AG04450 (cell line): ENCODE measurements around the gene BIRC6. TPM values are rescaled to one million over a fixed set of nuclear protein-coding genes. Genes with fewer than 3 reads are reported as not detected.

Experiments
- CTCF ChIA-PET: fragments of 300-600, 350-600 bp; formaldehyde crosslinking; extraction: SDS; loops from one replicate; lab custom pipeline; 2022; ENCODE audit warnings: antibody characterized with exemption, inconsistent platforms; lab: Charles Lee
- POLR2A ChIA-PET: fragments of 350-600 bp; formaldehyde crosslinking; extraction: SDS; loops from one replicate; lab custom pipeline; 2021; ENCODE audit warnings: antibody characterized with exemption, inconsistent platforms; lab: Yijun Ruan, JAX
- DNase-seq: peaks from one replicate; pipeline ENCODE4 v3.0.0-alpha.2; 2011; ENCODE audit warnings: low read depth, low spot score
- H3K27ac ChIP-seq: one replicate; pipeline ENCODE4 v1.5.1; 2012; ENCODE audit warnings: low read depth, low read length, control low read depth
- H3K27me3 ChIP-seq: one replicate; pipeline ENCODE4 v1.6.0; 2012; ENCODE audit warnings: low read length; ENCODE audit not compliant: control insufficient read depth, insufficient read depth
- H3K4me3 ChIP-seq: 2 replicates; pipeline ENCODE4 v1.5.1; 2011; ENCODE audit warnings: mild to moderate bottlenecking, low read depth, low read length, control low read depth
- H3K9me3 ChIP-seq: 2 replicates; pipeline ENCODE4 v1.5.1; 2012; ENCODE audit warnings: low read length; ENCODE audit not compliant: control insufficient read depth, insufficient read depth
- polyA plus RNA-seq: library from polyadenylated mRNA; depleted of rRNA; stranded (reverse); fragments of >200 nt; gene quantifications from 2 replicates; pipeline ENCODE4 v1.2.3, GENCODE V29; 2011
- TF ChIP-seq, protein P1 (sequence below): IDR thresholded peaks from 2 replicates; pipeline ENCODE4 v1.5.1; 2011; ENCODE audit warnings: low read depth, low read length, control low read depth, inconsistent platforms

BIRC6 gene
- polyA plus RNA-seq, 1 experiment, result 86.3 TPM

- Histone ChIP-seq H3K4me3 (no peak overlapping the region), H3K9me3 (no peaks in the 10 kb centered on the region), H3K27ac (no peak overlapping the region), H3K27me3 (no peaks in the 10 kb centered on the region)
- ChIA-PET CTCF (no interaction called here), POLR2A (no interaction called here)
- TF ChIP-seq, protein P1, sequence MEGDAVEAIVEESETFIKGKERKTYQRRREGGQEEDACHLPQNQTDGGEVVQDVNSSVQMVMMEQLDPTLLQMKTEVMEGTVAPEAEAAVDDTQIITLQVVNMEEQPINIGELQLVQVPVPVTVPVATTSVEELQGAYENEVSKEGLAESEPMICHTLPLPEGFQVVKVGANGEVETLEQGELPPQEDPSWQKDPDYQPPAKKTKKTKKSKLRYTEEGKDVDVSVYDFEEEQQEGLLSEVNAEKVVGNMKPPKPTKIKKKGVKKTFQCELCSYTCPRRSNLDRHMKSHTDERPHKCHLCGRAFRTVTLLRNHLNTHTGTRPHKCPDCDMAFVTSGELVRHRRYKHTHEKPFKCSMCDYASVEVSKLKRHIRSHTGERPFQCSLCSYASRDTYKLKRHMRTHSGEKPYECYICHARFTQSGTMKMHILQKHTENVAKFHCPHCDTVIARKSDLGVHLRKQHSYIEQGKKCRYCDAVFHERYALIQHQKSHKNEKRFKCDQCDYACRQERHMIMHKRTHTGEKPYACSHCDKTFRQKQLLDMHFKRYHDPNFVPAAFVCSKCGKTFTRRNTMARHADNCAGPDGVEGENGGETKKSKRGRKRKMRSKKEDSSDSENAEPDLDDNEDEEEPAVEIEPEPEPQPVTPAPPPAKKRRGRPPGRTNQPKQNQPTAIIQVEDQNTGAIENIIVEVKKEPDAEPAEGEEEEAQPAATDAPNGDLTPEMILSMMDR, result no peak
- DNase-seq, result no peak
Measured at GRCh38 chr2:32495139-32495538, 138.3 kb downstream of the BIRC6 start.

GRCh38 chr2:32496662-32497061 is 139.8 kb downstream of the BIRC6 start:
- Histone ChIP-seq H3K27ac (no peak overlapping the region), H3K9me3 (no peaks in the 10 kb centered on the region), H3K27me3 (no peaks in the 10 kb centered on the region), H3K4me3 (no peak overlapping the region)
- CTCF ChIA-PET, result no interaction called here
- TF ChIP-seq, protein P1, result no peak
- POLR2A ChIA-PET, result interaction anchor here (0.6 kb wide), 1 partner anchor 63 kb away, joined by 3 read pairs; no protein-coding TSS in a partner anchor
- no peak for DNase-seq

DNA sequence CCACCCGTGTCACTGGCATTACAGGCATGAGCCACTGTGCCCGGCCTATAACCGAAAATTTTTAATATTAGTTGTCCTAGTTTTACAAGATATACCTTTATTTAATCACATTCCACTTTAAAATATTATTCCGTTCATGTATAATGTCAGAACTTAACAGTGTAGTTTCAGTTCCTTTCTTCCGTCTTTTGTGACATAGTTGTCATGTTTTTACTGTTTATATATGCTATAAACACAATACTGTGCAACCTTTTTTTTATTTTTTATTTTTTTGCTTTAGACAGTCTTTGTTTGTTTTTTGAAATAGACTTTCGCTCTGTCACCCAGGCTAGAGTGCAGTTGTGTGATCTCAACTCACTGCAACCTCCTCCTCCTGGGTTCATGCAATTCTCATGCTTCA is 141.5 kb downstream of the BIRC6 start:
- CTCF ChIA-PET, result no interaction called here

DNA sequence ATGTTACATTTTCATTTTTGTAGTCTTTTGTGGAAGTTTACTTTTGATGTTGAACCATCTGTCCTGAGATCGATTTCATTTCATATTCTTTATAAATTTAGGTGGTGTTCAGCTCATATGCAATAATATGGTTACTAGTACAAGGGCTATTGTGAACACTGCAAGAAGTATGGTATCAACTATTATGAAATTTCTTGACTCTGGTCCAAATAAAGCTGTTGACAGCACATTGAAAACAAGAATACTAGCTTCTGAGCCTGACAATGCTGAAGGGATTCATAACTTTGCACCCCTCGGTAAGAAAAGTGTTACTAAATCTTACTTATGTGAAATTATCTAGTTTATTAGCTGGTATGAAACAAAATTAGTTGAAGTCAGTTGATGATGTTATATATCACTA is 146.1 kb downstream of the BIRC6 start:
- DNase-seq, result no peak
- no peak overlapping the region for H3K27ac ChIP-seq
- POLR2A ChIA-PET, result no interaction called here
- no peak overlapping the region for H3K4me3 ChIP-seq
- H3K9me3 ChIP-seq, result no peaks in the 10 kb centered on the region
- CTCF ChIA-PET, result no interaction called here
- no peaks in the 10 kb centered on the region for H3K27me3 ChIP-seq
- TF ChIP-seq, protein P1, result no peak

More for the DNA sequence above, 141.5 kb downstream of the BIRC6 start:
- Histone ChIP-seq H3K27me3 (no peaks in the 10 kb centered on the region), H3K9me3 (no peaks in the 10 kb centered on the region), H3K27ac (no peak overlapping the region), H3K4me3 (no peak overlapping the region)
- DNase-seq, result no peak
- POLR2A ChIA-PET, result no interaction called here
- TF ChIP-seq, protein P1, result no peak

DNA sequence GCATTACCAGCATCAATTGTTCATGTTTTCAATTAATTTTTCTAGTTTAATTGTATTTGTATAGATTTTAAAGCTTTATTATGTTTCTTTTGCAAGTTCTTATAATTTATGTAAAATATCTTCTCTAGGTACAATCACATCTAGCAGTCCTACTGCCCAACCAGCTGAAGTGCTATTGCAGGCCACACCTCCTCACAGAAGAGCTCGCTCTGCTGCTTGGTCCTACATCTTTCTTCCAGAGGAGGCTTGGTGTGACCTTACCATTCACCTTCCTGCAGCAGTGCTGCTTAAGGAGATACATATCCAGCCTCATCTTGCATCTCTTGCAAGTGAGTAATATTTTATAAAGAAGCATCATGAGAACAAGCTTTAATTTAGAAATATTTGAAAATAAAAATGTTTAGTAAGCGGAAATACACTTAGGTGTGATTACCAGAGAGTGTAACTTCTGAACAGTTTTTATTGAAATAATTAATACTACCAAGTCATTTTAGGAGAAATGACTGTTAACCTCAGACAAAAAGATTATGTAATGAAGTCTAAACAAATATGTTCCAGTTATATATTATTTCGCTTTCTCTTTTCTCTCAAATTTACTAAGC is 148.2 kb downstream of the BIRC6 start:
- H3K9me3 ChIP-seq, result no peaks in the 10 kb centered on the region
- H3K27ac ChIP-seq, result no peak overlapping the region
- DNase-seq, result no peak
- POLR2A ChIA-PET, result no interaction called here
- H3K4me3 ChIP-seq, result no peak overlapping the region
- CTCF ChIA-PET, result interaction anchor here (0.9 kb wide), 1 partner anchor 23 kb away, joined by 4 read pairs; no protein-coding TSS in a partner anchor
- H3K27me3 ChIP-seq, result no peaks in the 10 kb centered on the region
- TF ChIP-seq, protein P1, result no peak
